HG03342 (cell line): ENCODE measurements around the gene RAPGEF2.
"Not testable (repeated sequence)": the region's sequence is repeated elsewhere in the genome, so short reads cannot be mapped to it uniquely, and the experiment has no call there.

ENCODE experiments used
- ATAC-seq: cut with Tn5 transposase; IDR thresholded peaks from one replicate; pipeline ENCODE4 v1.9.1; 2021; ENCODE audit warnings: mild to moderate bottlenecking, moderate library complexity; ENCODE audit not compliant: unreplicated experiment

The RAPGEF2 gene

GRCh38 chr4:159232465-159233106 is 129.7 kb downstream of the RAPGEF2 start:
- ATAC-seq: no peak

GRCh38 chr4:159235779-159236368 is 133.0 kb downstream of the RAPGEF2 start:
- ATAC-seq: no peak

- ATAC-seq: no peak
These were observed 135.1 kb downstream of the RAPGEF2 start for GRCh38 chr4:159237975-159238374.

- ATAC-seq: no peak
These were observed 135.8 kb downstream of the RAPGEF2 start for GRCh38 chr4:159238631-159239030.

- no peak for ATAC-seq
These were observed 136.8 kb downstream of the RAPGEF2 start for GRCh38 chr4:159239629-159240028.

GRCh38 chr4:159240046-159240445 is 137.2 kb downstream of the RAPGEF2 start:
- no peak for ATAC-seq

GRCh38 chr4:159240687-159241086 is 137.8 kb downstream of the RAPGEF2 start:
- ATAC-seq: no peak

GRCh38 chr4:159242427-159242826 is 139.5 kb downstream of the RAPGEF2 start:
- no peak for ATAC-seq

- ATAC-seq: no peak
These were observed 145.7 kb downstream of the RAPGEF2 start for GRCh38 chr4:159248384-159249178.

GRCh38 chr4:159250751-159251325 is 148.0 kb downstream of the RAPGEF2 start:
- no peak for ATAC-seq

GRCh38 chr4:159251580-159251979 is 148.7 kb downstream of the RAPGEF2 start:
- not testable (repeated sequence) for ATAC-seq

GRCh38 chr4:159252491-159252890 is 149.6 kb downstream of the RAPGEF2 start:
- ATAC-seq: no peak

- no peak for ATAC-seq
These were observed 153.2 kb downstream of the RAPGEF2 start for GRCh38 chr4:159256037-159256436.

- ATAC-seq: no peak
These were observed 156.1 kb downstream of the RAPGEF2 start for GRCh38 chr4:159258889-159259560.

- no peak for ATAC-seq
These were observed 161.2 kb downstream of the RAPGEF2 start for GRCh38 chr4:159264057-159264456.

- no peak for ATAC-seq
These were observed 164.3 kb downstream of the RAPGEF2 start for GRCh38 chr4:159266981-159267868.

- no peak for ATAC-seq
These were observed 165.0 kb downstream of the RAPGEF2 start for GRCh38 chr4:159267869-159268285.

GRCh38 chr4:159268607-159269006 is 165.7 kb downstream of the RAPGEF2 start:
- ATAC-seq: no peak

GRCh38 chr4:159269116-159269515 is 166.2 kb downstream of the RAPGEF2 start:
- ATAC-seq: no peak

- ATAC-seq: no peak
These were observed 167.1 kb downstream of the RAPGEF2 start for GRCh38 chr4:159269956-159270355.
